ENCODE results near the gene MYO3B.

- TF ChIP-seq POLR2AphosphoS5 (IDR thresholded peaks at IDR 0.05; ENCODE audit: borderline replicate concordance, low read depth, low read length), result no peak
- TF ChIP-seq FOXP2 (optimal IDR thresholded peaks at IDR 0.05; ENCODE audit: control extremely low read depth, extremely low read length, insufficient read depth), result no peak
- no peak for TF ChIP-seq EZH2 (IDR thresholded peaks at IDR 0.05)
Observed at GRCh38 chr2:170401187-170401586, 223.2 kb downstream of the MYO3B start.
